Adrenal gland (tissue), 12 donors: ENCODE data around the gene ATG10. TPM values are rescaled to one million over a fixed set of nuclear protein-coding genes. Genes with fewer than 3 reads are reported as not detected.

ENCODE experiments used
- DNase-seq, 7 donors: peaks; one replicate each; pipeline ENCODE4 v3.0.0-alpha.2; 2019 to 2020
- H3K27ac ChIP-seq, 5 donors: fragments of 200-600 bp; sonication (generic) in 4 of 5; 1 replicate in 3 of 5; 2 replicates in 2 of 5; pipeline versions ENCODE4 v1.5.1 to v1.8.0; 2016 to 2020; ENCODE audit warnings: mild to moderate bottlenecking in 1 of 5
- H3K27me3 ChIP-seq: fragments of 200-600 bp; 2 replicates; pipeline ENCODE4 v1.8.0; 2021
- H3K36me3 ChIP-seq, 2 donors: fragments of 200-600 bp; replicated peaks in 1 of 2; 1 replicate in 1 of 2; 2 replicates in 1 of 2; pipeline versions ENCODE4 v1.5.1 to v1.8.0; 2018 to 2022
- H3K4me1 ChIP-seq, 2 donors: fragments of 200-600 bp; replicated peaks in 1 of 2; 1 replicate in 1 of 2; 2 replicates in 1 of 2; pipeline versions ENCODE4 v1.5.1 to v1.8.0; 2018 to 2021
- H3K4me3 ChIP-seq, 4 donors: fragments of 200-600 bp; sonication (generic) in 3 of 4; one replicate each; pipeline ENCODE4 v1.5.1; 2016 to 2018
- H3K9me3 ChIP-seq, 3 donors: fragments of 200-600 bp; sonication (generic) in 1 of 3; replicated peaks in 1 of 3; 1 replicate in 2 of 3; 2 replicates in 1 of 3; pipeline versions ENCODE4 v1.5.1 to v1.8.0; 2016 to 2021
- CTCF ChIP-seq, 6 experiments: fragments of 450-650 bp in 4 of 6; fragments of 200-600 bp in 2 of 6; sonication (generic) in 1 of 6; IDR thresholded peaks; 1 replicate in 5 of 6; 2 replicates in 1 of 6; pipeline versions ENCODE4 v1.5.1 to v1.8.0; 2016 to 2021; ENCODE audit warnings: antibody characterized with exemption in 6 of 6, mild to moderate bottlenecking in 2 of 6, moderate library complexity in 1 of 6
- POLR2A ChIP-seq, 2 donors: fragments of 450-650 bp; IDR thresholded peaks; one replicate each; pipeline ENCODE4 v1.6.1; 2017; ENCODE audit warnings: antibody characterized with exemption in 2 of 2, mild to moderate bottlenecking in 2 of 2, moderate library complexity in 1 of 2
- WGBS, 4 donors: extraction: QIAGEN DNeasy Blood & Tissue Kit in 2 of 4; methylation state at CpG; one replicate each; pipeline versions ENCODE4 v1.1.5 to v1.1.7; 2013 to 2017; 5-methylcytosine and 5-hydroxymethylcytosine counted together
- intact Hi-C, 2 donors: fragments of 100-400 bp; cut with DNase I; formaldehyde crosslinking; loops; one replicate each; pipeline versions ENCODE4 v1.14.1 to v1.15.0; 2022 to 2023
- polyA plus RNA-seq, 3 donors: library from polyadenylated mRNA; stranded (reverse); fragments of 200-250 nt in 2 of 3; fragments of 350-450 nt in 1 of 3; fragmentation: Illumina TruSeq in 1 of 3; extraction: RNeasy Lipid Tissue Mini Kit (QIAGEN cat#74804) in 1 of 3; gene quantifications; one replicate each; pipeline ENCODE4 v1.2.3, GENCODE V29; 2013 to 2014
- total RNA-seq, 9 donors: library from RNA; depleted of rRNA in 4 of 9; stranded (reverse); fragments of >200 nt in 4 of 9; fragments of 120-200 nt in 1 of 9; fragmentation: NEBNext Ultra II Directional in 1 of 9; extraction: Animal tissue kit (Norgen Biotek cat#: 25700) in 1 of 9; gene quantifications; one replicate each; pipeline versions ENCODE4 v1.1.0 to v1.2.4, GENCODE V29; 2013 to 2023
- donor health status: healthy with polysubstance abuse.
- donor health status: Bipolar disorder and iron deficiency.
- donor health status: DM: yes; HTN: yes; CAD: no.
- donor health status: DM: no; HTN: no; CAD: no.
- donor health status: DM: no; HTN: no; CAD: no.
- donor health status: DM: yes; HTN: yes; CAD: no.

ATG10 gene
- total and polyA plus RNA-seq, 12 donors: 4.0 to 15.1 (median 7.1) TPM

GRCh38 chr5:82246960-82247574 is 275.2 kb downstream of the ATG10 start:
- Histone ChIP-seq H3K36me3 (no peaks in the 10 kb centered on the region), H3K27me3 (no peaks in the 10 kb centered on the region), H3K4me3 (no peak overlapping the region), H3K4me1 (no peaks in the 10 kb centered on the region), H3K9me3 (peaks cover 0 to 16% (median 15%) of the 10 kb centered on the region in 3 donors), H3K27ac (no peak overlapping the region)
- no peak for TF ChIP-seq POLR2A (IDR thresholded peaks at IDR 0.05)
- TF ChIP-seq CTCF (IDR thresholded peaks at IDR 0.05): no peak
- 96 to 100% (median 97%) methylated on average over 1 of the region's 1 CpG for WGBS, 4 donors
- intact Hi-C loops: no loop called here
- no peak for DNase-seq

GRCh38 chr5:82252744-82253143 is 280.9 kb downstream of the ATG10 start:
- Histone ChIP-seq H3K36me3 (no peaks in the 10 kb centered on the region), H3K4me3 (no peak overlapping the region), H3K27ac (no peak overlapping the region), H3K27me3 (no peaks in the 10 kb centered on the region), H3K9me3 (peaks cover 0 to 3% (median 2%) of the 10 kb centered on the region in 3 donors), H3K4me1 (no peaks in the 10 kb centered on the region)
- intact Hi-C loops: no loop called here
- TF ChIP-seq CTCF (IDR thresholded peaks at IDR 0.05) (no peak), POLR2A (IDR thresholded peaks at IDR 0.05) (no peak)
- DNase-seq: no peak

GRCh38 chr5:82255844-82256243 is 284.0 kb downstream of the ATG10 start:
- Histone ChIP-seq H3K36me3 (no peaks in the 10 kb centered on the region), H3K27ac (no peak overlapping the region), H3K27me3 (no peaks in the 10 kb centered on the region), H3K4me1 (no peaks in the 10 kb centered on the region), H3K9me3 (no peaks in the 10 kb centered on the region), H3K4me3 (no peak overlapping the region)
- WGBS, 4 donors: 64 to 81% (median 77%) methylated on average over 1 of the region's 1 CpG
- no peak for DNase-seq
- TF ChIP-seq CTCF (IDR thresholded peaks at IDR 0.05): no peak
- TF ChIP-seq POLR2A (IDR thresholded peaks at IDR 0.05): no peak
- intact Hi-C loops: no loop called here

- H3K27me3 ChIP-seq: no peaks in the 10 kb centered on the region
- H3K4me1 ChIP-seq: no peaks in the 10 kb centered on the region
- WGBS, 4 donors: 85 to 100% (median 92%) methylated on average over 2 of the region's 2 CpGs
- no peaks in the 10 kb centered on the region for H3K36me3 ChIP-seq
- H3K27ac ChIP-seq: no peak overlapping the region
- intact Hi-C loops: no loop called here
- no peak for TF ChIP-seq CTCF (IDR thresholded peaks at IDR 0.05)
- TF ChIP-seq POLR2A (IDR thresholded peaks at IDR 0.05): no peak
- no peak for DNase-seq
- H3K4me3 ChIP-seq: no peak overlapping the region
- H3K9me3 ChIP-seq: no peaks in the 10 kb centered on the region
Observed at GRCh38 chr5:82257247-82257646, 285.4 kb downstream of the ATG10 start.
